ENCODE data around the gene FKBP14.
A peak's percentile ranks its signal among the peaks of the same experiment; 100 is the strongest.

FKBP14 gene

DNA sequence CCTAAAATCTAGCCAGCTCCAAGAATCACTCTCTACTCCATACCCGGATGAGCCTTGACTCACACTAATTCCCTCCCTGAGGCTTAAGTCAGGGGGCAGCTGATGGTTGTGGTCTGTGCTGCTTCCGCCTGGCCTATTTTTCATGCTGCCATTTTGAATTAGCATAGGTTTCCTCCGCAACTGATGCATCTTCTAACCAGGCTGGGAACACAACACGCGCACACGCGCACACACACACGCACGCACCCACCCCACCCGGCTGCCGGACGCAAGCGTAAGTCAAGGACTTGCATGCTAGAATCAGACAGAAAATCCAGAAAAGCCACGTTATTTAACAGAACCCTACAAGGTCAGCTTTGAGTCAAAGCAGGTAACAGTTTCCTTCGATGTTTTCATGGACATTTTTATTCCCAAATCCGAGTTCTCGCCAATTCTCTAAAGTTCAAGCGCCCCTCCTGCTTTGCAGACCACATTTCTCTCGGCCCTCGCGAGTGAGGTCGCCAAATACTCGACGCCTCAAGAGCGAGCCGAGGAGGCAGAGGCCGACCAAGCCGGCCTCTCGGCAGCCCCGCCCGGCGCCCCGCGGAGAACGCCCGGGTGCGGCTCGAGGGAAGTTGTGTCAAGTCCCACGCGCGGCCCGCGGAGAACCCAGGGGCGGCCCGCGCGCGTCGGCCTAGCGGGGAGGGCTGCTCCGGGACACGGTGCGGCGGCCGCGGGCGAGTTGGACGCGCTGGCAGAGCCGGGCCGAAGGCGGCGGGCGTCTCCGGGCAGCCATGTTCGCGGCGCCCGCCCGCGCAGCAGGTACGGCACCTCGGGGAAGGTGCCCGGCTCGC is 37.9 kb downstream of the FKBP14 start:
- peak; percentile 69 to 83 for DNase-seq (ENCODE audit: low read depth in 2 of 2)
- H3K4me3 ChIP-seq (replicated peaks in 1 of 2; ENCODE audit: low read depth in 2 of 2, low read length in 2 of 2), result peak overlapping the region; percentile 77 to 79
- TF ChIP-seq, protein P1, sequence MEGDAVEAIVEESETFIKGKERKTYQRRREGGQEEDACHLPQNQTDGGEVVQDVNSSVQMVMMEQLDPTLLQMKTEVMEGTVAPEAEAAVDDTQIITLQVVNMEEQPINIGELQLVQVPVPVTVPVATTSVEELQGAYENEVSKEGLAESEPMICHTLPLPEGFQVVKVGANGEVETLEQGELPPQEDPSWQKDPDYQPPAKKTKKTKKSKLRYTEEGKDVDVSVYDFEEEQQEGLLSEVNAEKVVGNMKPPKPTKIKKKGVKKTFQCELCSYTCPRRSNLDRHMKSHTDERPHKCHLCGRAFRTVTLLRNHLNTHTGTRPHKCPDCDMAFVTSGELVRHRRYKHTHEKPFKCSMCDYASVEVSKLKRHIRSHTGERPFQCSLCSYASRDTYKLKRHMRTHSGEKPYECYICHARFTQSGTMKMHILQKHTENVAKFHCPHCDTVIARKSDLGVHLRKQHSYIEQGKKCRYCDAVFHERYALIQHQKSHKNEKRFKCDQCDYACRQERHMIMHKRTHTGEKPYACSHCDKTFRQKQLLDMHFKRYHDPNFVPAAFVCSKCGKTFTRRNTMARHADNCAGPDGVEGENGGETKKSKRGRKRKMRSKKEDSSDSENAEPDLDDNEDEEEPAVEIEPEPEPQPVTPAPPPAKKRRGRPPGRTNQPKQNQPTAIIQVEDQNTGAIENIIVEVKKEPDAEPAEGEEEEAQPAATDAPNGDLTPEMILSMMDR (IDR thresholded peaks at IDR 0.05; ENCODE audit: low read depth, low read length), result no peak

GRCh38 chr7:29987811-29988317 is 38.6 kb downstream of the FKBP14 start:
- TF ChIP-seq, protein P1 (IDR thresholded peaks at IDR 0.05; ENCODE audit: low read depth, low read length), result no peak
- DNase-seq (ENCODE audit: low read depth in 2 of 2), result peak; percentile 89 to 92
- H3K4me3 ChIP-seq (replicated peaks in 1 of 2; ENCODE audit: low read depth in 2 of 2, low read length in 2 of 2), result peak overlapping the region; percentile 53 to 79

DNA sequence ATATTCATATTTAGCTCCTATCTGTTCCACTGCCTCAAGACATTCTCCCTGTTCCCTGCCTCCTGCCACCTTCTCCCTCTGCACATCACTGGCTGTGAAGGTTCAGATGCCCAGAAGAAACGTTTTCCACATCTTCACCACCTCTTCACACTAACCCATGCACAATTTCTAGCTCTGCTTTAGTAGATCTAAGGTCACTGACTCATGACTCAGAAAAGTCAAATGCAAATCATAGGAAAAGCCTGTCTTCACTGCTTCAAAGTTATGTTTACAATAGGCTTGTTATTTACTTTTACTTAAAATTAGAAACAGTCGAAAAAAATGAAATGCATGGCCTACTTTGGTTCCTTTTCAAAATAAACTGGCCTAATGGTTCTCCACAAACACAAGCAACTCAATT is 39.4 kb downstream of the FKBP14 start:
- TF ChIP-seq, protein P1 (IDR thresholded peaks at IDR 0.05; ENCODE audit: low read depth, low read length), result no peak
- no peak overlapping the region for H3K4me3 ChIP-seq (replicated peaks in 1 of 2; ENCODE audit: low read depth in 2 of 2, low read length in 2 of 2)
- peak in 1 of 2 donors; percentile 57 for DNase-seq (ENCODE audit: low read depth in 2 of 2)

DNA sequence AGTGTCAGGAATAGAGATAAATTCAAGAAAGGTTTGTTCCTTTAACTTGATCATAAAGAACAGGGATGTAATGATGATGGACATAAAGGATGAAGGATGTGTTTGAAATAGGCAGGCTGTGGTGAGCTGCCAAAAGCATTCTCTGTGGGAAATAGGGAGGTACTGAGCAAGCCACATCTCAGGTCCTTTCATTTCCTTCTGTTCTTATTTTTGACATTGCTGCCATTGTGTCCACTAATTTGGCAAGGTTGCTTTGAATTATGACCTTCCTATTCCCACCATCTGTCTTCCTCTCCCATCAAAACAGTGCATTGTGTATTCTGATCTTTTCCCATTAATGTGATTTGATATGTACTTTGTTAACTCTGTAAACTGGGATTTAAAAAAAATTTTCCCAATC is 46.4 kb downstream of the FKBP14 start:
- no peak for DNase-seq (ENCODE audit: low read depth in 2 of 2)
- no peak overlapping the region for H3K4me3 ChIP-seq (replicated peaks in 1 of 2; ENCODE audit: low read depth in 2 of 2, low read length in 2 of 2)
- TF ChIP-seq, protein P1 (IDR thresholded peaks at IDR 0.05; ENCODE audit: low read depth, low read length), result no peak

- TF ChIP-seq, protein P1 (IDR thresholded peaks at IDR 0.05; ENCODE audit: low read depth, low read length), result no peak
- H3K4me3 ChIP-seq (replicated peaks in 1 of 2; ENCODE audit: low read depth in 2 of 2, low read length in 2 of 2), result no peak overlapping the region
- no peak for DNase-seq (ENCODE audit: low read depth in 2 of 2)
Measured at GRCh38 chr7:29977886-29978651, 48.4 kb downstream of the FKBP14 start.

GRCh38 chr7:29976673-29977415 is 49.7 kb downstream of the FKBP14 start:
- H3K4me3 ChIP-seq (replicated peaks in 1 of 2; ENCODE audit: low read depth in 2 of 2, low read length in 2 of 2), result no peak overlapping the region
- DNase-seq (ENCODE audit: low read depth in 2 of 2), result peak; percentile 13 to 87
- TF ChIP-seq, protein P1 (IDR thresholded peaks at IDR 0.05; ENCODE audit: low read depth, low read length), result no peak
